CD4-positive, alpha-beta T cell treated with Interleukin-4 for 4 hours (primary cell): ENCODE results near the gene ARHGEF10L.
"Not testable (repeated sequence)": the region's sequence is repeated elsewhere in the genome, so short reads cannot be mapped to it uniquely, and the experiment has no call there.

ENCODE experiments used
- DNase-seq: peaks from one replicate; pipeline ENCODE4 v3.0.0-alpha.2; 2020

ARHGEF10L gene, protein sequence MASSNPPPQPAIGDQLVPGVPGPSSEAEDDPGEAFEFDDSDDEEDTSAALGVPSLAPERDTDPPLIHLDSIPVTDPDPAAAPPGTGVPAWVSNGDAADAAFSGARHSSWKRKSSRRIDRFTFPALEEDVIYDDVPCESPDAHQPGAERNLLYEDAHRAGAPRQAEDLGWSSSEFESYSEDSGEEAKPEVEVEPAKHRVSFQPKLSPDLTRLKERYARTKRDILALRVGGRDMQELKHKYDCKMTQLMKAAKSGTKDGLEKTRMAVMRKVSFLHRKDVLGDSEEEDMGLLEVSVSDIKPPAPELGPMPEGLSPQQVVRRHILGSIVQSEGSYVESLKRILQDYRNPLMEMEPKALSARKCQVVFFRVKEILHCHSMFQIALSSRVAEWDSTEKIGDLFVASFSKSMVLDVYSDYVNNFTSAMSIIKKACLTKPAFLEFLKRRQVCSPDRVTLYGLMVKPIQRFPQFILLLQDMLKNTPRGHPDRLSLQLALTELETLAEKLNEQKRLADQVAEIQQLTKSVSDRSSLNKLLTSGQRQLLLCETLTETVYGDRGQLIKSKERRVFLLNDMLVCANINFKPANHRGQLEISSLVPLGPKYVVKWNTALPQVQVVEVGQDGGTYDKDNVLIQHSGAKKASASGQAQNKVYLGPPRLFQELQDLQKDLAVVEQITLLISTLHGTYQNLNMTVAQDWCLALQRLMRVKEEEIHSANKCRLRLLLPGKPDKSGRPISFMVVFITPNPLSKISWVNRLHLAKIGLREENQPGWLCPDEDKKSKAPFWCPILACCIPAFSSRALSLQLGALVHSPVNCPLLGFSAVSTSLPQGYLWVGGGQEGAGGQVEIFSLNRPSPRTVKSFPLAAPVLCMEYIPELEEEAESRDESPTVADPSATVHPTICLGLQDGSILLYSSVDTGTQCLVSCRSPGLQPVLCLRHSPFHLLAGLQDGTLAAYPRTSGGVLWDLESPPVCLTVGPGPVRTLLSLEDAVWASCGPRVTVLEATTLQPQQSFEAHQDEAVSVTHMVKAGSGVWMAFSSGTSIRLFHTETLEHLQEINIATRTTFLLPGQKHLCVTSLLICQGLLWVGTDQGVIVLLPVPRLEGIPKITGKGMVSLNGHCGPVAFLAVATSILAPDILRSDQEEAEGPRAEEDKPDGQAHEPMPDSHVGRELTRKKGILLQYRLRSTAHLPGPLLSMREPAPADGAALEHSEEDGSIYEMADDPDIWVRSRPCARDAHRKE (N-terminal part only)

DNA sequence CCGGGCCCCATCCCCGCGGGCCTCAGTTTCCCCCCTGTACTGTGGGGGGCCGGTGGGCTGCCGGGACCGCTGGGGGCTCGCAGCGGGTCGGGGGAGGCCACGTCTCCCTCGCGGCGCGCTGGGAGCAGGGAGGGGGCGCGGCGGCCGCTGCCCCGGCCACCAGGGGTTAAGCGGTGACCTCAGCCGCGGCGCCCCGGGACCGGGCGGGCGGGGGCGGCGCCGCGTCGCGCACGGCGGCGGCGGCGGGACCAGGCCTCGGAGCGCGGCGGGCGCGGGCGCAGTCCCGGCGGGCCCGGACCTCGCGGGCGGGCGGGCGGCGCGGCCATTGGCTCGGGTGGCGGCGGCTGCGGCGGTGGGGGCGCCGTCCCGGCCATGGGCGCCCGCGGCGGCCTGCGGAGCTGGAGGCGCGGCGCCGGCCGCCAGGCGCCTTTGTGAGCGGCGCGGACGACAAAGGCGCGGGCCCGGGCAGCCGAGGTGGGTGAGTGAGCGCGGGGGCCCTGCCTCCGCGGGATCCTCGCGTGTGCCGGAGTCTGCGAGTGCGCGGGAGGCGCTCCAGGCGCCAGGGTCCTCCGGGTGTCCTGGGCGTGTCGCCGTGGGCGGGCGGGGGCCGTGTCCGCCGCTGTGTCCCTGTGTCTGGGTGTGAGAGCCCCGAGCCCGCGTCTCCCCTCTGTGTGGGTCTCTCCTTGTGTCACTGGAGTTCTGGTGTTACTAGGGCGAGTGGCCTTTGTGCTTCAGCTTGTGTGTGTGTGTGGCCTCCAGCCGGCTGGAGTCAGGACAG is at the start of gene ARHGEF10L:
Gene ARHGEF10L, plus strand, starts transcription at position 222 of the 778 bp plus-strand sequence. CDS start 40,898 bp downstream, outside the sequence.
- DNase-seq = no peak

DNA sequence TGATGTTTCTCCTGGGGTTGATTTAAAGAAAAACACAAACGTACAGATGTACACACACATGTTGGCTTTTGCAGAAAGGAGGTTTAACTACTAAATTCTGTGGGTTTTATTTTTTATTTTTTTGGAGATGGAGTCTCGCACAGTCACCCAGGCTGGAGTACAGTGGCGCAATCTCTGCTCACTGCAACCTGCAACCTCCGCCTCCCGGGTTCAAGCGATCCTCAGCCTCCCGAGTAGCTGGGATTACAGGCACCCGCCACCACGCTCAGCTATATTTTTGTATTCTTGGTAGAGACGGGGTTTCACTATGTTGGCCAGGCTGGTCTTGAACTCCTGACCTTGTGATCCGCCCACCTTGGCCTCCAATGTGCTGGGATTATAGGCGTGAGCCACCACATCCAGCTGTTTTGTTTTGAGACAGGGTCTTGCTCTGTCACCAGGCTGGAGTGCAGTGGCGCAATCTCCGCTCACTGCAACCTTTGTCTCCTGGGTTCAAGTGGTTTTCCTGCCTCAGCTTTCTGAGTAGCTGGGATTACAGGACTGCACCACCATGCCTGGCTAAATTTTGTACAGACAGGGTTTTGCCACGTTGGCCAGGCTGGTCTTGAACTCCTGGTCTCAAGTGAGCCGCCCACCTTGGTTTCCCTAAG is 49.6 kb upstream of the ARHGEF10L start:
- not testable (repeated sequence) for DNase-seq

DNA sequence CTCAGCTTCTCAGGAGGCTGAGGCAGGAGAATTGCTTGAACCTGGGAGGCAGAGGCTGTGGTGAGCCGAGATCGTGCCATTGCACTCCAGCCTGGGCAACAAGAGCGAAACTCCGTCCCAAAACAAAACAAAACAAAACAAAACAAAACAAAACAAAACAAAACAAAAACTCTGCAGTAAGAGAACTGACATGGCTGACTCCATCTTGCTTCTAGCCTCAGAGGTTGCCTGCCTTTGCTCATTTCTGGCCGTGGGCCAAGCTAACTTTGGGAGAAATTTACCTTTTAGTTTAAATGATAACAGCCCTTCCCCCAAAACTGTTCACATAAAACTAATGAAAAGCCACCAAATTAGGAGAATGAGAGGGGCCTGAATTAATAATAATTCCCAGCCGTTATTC is 48.8 kb upstream of the ARHGEF10L start:
- not testable (repeated sequence) for DNase-seq

DNA sequence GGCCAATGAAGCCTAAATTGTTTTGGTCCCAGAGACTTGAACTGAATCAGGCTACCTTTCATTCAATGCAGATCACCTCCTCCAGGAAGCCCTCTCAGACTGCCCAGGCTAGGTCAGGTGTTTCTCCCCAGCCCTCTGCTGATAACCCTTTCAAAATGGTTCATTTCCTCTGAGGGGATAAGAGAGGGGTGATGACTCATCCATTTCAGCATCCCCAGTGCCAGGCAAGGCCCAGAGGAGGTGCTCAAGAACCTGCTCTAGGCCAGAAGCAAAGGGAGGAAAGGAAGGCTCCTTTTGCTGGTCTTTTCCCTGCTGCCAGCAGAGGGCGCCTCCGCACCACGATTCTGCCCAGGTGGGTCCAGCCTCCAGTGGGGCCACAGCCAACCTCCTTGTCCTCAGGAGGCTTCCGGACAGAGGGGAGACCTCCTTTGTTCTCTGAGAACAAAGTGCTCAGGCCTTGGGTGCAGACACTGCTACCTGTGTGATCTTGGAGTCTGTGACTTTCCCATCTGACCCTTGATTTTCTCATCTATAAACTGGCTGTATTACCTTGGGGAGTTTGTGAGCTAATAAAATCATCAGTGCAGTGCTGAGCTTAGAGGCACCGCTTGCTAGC is 45.3 kb upstream of the ARHGEF10L start:
- peak; percentile 41 for DNase-seq

DNA sequence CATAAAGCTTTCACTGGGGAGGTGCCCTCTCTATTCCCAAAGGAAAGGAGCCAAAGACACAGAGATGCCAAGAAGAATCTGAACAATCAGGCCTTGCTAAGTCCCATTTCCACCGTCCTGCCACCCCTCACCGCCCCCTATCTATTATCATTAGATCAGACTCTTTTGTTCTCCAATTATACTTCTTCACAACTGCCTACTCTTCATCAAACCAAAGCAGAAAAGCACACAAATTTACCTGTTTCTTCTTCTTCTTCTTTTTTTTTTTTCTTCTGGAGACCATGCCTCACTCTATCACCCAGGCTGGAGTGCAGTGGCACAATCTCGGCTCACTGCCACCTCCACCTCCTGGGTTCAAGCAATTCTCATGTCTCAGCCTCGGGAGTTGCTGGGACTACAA is 43.1 kb upstream of the ARHGEF10L start:
- DNase-seq = no peak

DNA sequence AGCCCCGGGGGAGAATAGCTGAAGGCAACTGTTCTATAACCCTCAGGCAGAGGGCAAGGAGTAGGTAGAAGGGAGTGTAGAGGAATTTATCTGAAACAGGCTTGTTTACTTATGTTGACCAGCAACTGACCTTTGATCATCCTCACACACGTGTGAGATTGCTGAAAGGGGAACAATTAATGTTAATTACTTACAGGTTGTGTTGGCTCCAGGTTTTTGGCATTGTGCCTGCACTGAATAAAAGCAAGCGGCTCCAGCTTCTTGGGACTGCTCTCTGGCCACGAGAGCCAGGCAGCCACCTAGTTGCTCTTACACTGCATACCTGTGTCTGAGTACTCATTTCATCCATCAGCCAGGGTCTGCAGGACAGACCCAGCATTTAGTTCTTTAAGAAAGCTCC is 41.3 kb upstream of the ARHGEF10L start:
- DNase-seq = no peak

DNA sequence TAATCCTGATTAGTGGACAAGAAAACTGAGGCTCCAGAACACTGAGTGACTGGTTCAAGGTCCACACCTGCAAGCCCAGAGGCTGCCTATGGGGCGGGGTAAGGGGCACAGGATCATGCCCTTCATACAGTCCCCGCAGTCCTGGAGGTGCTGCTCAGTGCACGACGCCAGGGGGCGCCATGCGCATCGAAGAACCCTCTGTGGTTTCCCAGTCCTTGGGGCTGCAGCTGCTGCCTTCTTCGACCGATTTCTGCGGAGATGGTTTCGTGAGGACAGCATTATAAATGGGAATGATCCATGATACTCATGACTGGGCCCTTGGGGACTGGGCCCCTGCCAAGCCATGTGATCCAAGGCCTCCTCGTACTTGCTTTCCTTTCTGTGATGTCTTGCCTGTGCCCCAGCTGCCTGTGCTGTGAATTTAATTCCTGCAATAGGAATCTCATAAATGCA is 37.1 kb upstream of the ARHGEF10L start:
- DNase-seq = peak; percentile 18

DNA sequence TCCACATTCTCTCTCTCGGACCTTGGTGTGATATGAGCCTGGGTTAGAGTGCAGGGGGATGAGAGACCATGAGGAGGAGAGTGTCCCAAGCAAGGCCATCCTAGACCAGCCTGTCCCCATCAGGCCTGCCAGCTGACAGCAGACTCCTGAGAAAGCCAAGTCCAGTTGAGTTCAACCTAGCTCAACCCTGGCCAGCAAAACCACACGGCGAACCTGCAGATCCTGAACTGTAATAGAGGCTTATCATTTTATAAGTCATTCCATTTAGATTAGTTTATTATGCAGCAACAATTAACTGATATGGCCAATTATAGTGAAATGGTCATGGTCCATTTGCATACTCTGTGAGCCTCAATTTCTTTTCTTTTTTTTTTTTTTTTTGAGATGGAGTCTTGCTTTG is 36.4 kb upstream of the ARHGEF10L start:
- no peak for DNase-seq

DNA sequence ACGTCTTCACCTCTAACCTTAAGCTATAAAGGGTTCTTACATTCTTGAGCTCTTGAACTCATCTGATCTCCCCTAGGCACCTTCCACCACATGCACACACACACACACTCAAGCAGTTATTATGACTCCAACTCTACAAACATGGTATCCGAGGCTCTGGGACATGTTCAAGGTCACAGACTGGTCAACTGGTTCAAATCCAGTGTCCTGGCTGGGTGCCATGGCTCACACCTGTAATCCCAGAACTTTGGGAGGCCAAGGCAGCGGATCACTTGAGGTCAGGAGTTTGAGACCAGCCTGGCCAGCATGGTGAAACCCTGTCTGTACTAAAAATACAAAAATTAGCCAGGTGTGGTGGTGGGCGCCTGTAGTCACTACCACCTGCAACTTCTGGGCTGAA is 32.3 kb upstream of the ARHGEF10L start:
- DNase-seq = not testable (repeated sequence)

DNA sequence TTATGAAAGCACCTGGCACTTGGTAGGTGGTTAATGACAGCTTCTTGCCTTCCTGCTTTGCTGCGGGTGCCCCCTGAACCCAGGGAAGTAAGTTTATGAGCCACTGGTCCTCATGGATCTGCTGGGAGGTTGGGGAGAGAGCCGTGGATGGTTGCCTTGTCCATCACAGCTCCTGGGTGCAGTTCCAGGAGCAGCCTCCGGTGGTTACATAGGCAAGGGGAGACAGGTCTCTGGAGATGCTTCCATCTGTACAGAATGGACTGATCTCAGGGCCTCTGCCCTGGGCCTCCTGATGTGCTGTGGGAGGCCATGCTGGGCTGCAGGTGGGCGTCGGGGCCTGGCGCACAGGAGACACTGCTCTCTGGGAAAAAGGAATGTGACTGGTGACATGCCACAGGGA is 31.6 kb upstream of the ARHGEF10L start:
- no peak for DNase-seq

DNA sequence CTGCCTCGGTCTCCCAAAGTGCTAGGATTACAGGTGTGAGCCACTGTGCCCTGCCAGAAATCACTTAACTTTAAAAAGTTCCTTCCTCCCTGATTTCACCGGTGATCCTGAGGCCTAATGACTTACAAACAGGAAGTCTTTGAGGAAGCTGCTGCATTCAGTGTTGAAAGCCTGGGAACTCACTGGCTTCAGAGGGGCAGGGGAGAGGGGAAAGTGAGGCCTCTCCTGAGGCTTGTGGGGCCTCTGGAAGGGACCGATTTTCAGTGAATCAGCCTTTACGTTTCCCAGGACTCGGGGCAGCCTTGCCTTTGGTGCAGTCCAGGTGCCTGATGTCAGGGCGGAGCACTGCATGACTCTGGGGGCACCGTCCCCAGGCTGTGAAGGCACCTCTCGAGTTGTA is 30.1 kb upstream of the ARHGEF10L start:
- no peak for DNase-seq

DNA sequence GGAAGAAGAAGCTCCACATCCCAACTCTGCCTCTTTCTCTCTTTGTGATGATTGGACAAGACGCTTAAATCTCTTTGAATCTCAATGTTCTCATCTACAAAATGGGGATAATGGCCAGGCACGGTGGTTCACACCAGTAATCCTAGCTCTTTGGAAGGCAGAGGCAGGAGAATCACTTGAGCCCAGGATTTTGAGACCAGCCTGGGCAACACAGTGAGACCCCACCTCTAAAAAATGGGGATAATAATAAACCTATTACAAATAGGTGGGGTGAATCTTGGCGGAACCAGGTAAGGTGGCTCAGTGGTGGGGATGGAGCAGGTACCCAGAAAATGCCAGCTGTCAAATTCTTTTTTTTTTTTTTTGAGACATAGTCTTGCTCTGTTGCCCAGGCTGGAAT is 29.4 kb upstream of the ARHGEF10L start:
- DNase-seq = no peak

DNA sequence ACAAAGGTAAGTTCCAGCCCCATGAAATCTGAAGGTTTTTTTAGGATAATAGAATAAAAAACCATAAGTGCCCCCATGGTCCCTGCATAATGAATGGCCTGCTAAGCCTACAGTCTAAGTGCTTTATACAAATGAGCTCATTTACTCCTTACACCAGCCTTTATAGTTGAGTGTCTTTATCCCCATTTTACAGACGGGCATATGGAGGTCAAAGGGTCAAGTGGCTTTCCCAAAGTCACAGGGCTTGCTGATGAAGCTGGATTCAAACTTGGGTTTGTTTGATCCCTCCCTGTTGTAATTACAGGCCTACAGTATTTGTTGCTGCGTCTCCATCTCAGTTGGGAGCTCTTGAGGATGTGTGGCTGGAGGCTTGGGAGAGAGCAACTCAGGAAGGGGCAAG is 28.3 kb upstream of the ARHGEF10L start:
- DNase-seq = no peak

DNA sequence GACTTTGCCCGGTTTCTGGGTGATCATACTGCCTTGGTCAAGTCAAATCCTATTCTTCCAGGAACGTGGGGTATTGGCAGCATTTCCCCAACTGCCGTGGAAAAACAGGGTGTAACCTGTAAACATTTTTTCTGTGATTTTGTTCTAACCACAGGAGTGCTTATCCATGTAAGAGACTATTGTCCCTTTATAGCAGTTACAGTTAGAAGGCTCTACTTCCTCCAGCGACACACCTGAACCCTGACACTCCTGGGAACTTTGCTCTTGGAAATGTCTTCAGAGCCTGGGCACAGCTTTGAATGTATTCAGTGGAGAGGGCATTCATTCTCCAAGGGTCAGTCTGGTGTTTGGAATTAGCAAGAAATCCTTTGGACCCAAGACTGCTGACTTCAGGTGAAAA is 26.4 kb upstream of the ARHGEF10L start:
- DNase-seq = no peak

DNA sequence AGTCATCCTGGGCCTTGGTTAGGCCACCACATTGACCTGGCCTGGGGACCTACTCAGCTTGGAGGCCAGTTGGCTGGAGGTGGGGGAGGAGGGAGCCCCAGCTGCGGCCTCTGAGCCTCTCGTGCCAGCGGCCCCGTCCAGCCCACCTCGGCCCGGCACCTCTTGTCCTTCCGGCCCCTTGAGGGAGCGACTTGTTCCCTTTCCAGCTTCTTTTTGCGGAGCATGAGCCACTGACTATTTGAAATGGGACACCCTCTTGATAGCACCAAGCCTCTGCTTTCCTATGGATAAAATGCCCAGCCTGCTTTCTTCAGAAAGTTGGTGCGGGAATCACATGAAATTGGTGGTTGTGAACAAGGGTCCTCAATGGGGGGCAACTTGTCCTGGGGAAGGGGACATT is 24.7 kb upstream of the ARHGEF10L start:
- no peak for DNase-seq

DNA sequence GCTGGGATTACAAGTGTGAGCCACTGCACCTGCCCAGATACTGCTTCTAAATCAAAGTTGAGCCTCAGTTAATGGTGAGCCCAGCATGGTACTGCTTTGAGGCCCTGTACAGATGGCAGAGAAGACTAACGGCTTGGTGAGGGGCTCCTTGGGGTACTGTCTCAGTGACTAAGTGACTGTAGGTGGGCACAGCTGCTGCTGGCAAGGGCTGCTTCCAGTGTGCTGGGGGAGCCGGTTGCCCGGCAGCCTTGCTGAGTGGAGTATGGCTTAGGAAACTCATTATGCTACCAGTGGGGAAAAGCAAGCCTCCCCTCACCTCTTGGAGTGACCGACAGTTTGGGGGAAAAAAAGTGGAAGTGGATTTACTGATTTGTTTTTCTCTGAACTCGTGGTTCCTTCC is 23.6 kb upstream of the ARHGEF10L start:
- no peak for DNase-seq

DNA sequence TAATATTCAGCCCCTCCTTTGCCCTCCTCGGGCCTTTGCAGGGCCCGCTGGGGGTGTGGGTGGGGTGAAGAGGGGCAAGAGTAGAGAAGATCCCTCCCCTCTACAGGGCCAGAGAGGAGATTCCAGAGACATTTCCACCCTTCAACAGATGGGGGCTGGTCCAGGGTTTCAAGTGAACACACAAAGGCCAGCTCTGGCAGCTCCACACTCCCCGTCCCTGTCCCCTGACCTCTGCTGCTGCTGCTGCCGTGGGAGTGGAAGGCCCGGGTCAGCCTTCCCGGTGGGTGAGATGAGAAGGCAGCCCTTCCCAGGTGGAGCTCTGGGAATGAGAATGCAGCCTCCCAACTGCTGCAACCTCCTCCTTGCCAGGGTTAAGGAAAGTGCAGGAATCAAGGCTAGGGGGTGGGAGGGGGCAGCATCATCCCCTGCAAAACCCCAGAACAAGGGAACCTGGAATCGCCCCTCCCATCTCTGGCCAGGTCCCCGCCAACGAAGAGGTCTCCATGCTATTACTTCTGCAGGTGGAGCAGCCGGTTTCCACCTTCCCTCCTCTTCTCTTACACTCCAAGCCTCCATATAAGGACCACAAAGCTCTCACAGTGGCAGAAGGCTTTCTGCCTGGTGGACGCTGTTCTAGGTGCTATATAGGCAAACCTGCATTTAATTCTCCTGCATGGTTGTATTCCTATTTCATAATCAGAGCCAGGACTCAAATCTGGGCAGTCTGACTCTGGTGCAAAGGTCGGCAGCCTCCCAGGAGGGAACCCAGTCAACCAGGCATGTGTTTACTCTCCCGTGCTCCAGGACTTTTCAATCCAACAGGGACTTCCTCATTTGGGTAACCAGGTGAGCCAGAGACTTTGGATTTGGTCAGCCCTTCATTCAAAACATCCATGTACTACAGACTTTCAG is 22.9 kb upstream of the ARHGEF10L start:
- DNase-seq = no peak

DNA sequence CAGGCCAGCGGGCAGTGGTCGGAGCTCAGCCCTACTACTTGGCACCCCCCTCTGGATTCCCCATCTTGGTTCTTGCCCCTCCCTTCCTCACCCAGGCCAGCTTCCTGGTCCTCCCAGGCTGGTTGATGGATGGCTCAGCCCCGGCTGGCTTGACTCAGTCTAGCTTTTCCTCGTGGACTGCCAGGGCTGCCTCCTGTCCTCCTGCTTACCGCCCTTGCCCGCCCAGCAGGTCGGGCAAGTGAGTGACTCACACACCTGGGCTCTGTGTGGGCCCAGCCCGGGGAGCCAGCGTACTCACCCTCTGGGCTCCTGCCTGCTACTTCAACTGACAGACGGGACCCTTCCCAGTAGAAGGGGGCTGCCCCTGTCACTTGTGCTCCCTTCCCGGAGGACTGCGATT is 19.5 kb upstream of the ARHGEF10L start:
- DNase-seq = no peak

DNA sequence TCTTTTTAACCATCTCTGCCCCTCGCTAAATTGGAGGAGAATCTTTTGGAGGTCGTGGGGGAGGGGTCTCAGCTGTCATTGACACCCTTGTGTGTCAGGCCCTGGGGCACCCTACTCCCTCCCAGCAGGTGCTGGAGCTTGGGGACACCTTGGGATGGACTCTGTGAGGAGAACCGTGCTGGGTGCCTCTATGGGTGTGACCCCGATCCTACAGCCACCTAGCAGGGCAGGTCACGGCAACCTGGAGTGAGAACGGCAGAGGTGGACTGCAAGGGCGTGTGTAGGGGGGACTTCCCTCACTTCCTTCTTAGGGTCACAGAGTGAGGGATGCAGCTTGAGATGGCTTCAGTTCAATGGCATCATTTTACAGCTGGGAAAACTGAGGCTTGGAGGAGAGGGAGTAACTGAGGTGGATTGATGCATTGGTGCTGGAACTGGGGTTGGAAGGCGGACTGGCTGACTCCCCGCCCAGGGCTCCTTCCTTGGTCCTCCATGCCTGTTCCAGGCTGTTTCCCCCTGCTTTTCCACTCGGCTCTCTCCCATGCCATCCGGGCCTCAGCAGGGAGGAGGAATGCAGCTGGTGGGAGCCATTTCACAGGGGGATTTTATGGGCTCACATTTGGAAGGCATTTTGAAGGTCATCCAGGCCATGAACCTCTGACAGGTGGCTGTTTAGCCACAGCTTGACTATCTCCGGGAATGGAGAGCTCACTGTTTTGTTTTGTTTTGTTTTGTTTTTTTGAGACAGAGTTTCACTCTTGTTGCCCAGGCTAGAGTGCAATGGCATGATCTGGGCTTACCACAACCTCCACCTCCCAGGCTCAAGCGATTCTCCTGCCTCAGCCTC is 18.8 kb upstream of the ARHGEF10L start:
- no peak for DNase-seq
